HepG2 (cell line): ENCODE measurements around the gene LANCL3. TPM values are rescaled to one million over a fixed set of nuclear protein-coding genes. Genes with fewer than 3 reads are reported as not detected.

Experiments used
- ATAC-seq: fragments of 200-7000 bp; cut with Tn5 transposase; 3 replicates; pipeline ENCODE4 v1.9.1; 2020; ENCODE audit warnings: mild to moderate bottlenecking, moderate library complexity
- BruUV-seq: library from RNA; stranded (reverse); fragments of 400-500 nt; replicated peaks from 2 replicates; lab custom pipeline; 2021; lab: Mats Ljungman, UMichigan
- CTCF ChIA-PET: fragments of 300-600 bp; formaldehyde crosslinking; extraction: SDS; loops from one replicate; lab custom pipeline; 2021; ENCODE audit warnings: low total read pairs, inconsistent platforms, low intra/inter-chr PET ratio; lab: Yijun Ruan, JAX
- POLR2A ChIA-PET: fragments of 350-600 bp; sonication (Branson Sonifier 250); formaldehyde crosslinking; loops from one replicate; lab custom pipeline; 2020; ENCODE audit warnings: antibody characterized with exemption, inconsistent platforms; lab: Yijun Ruan, JAX
- DNase-seq: peaks from one replicate; pipeline ENCODE4 v3.0.0-alpha.2; 2015; ENCODE audit warnings: low spot score
- FAIRE-seq: peaks from 3 replicates; lab custom pipeline; 2011; peaks lifted over from hg19 to GRCh38; lab: Jason Lieb, UNC
- H2AFZ ChIP-seq: one replicate; pipeline ENCODE4 v1.6.1; 2011; ENCODE audit warnings: low read length, inconsistent platforms
- H3K27ac ChIP-seq: fragments of 300-600 bp; 3 replicates; pipeline ENCODE4 v1.8.0; 2011; ENCODE audit warnings: mixed run types, mild to moderate bottlenecking, mixed read lengths, low read length, inconsistent platforms; ENCODE audit not compliant: insufficient read depth; ENCODE audit errors: extremely low read length
- H3K27me3 ChIP-seq, 2 experiments: fragments of 200-600 bp in 1 of 2; 2 replicates in 1 of 2; 3 replicates in 1 of 2; pipeline versions ENCODE4 v1.6.0 to v1.8.0; 2011; ENCODE audit warnings: low read length in 2 of 2, mild to moderate bottlenecking in 2 of 2, moderate library complexity in 2 of 2, inconsistent platforms in 1 of 2; ENCODE audit not compliant: insufficient read depth in 2 of 2, control insufficient read depth in 1 of 2
- H3K36me3 ChIP-seq, 2 experiments: fragments of 200-600 bp in 1 of 2; replicated peaks in 1 of 2; 2 replicates in 1 of 2; 3 replicates in 1 of 2; pipeline versions ENCODE4 v1.5.1 to v1.8.0; 2011; ENCODE audit warnings: low read length in 2 of 2, inconsistent platforms in 1 of 2; ENCODE audit not compliant: insufficient read depth in 2 of 2, control insufficient read depth in 1 of 2
- H3K4me1 ChIP-seq: 2 replicates; pipeline ENCODE4 v1.5.1; 2012; ENCODE audit warnings: low read length, inconsistent platforms; ENCODE audit not compliant: insufficient read depth
- H3K4me2 ChIP-seq: 2 replicates; pipeline ENCODE4 v1.6.0; 2011; ENCODE audit warnings: low read depth, low read length, inconsistent platforms
- H3K4me3 ChIP-seq, 3 experiments: fragments of 200-600 bp in 1 of 3; sonication (generic), shearing (Covaris generic) in 1 of 3; replicated peaks in 1 of 3; 2 replicates each; pipeline ENCODE4 v1.5.1; 2011 to 2016; ENCODE audit warnings: low read length in 3 of 3, inconsistent platforms in 2 of 3, low read depth in 2 of 3, mild to moderate bottlenecking in 2 of 3, control low read depth in 1 of 3, mixed read lengths in 1 of 3; ENCODE audit not compliant: insufficient read depth in 1 of 3
- H3K79me2 ChIP-seq: one replicate; pipeline ENCODE4 v1.6.1; 2011; ENCODE audit warnings: low read length, inconsistent platforms; ENCODE audit not compliant: insufficient read depth
- H3K9ac ChIP-seq: 2 replicates; pipeline ENCODE4 v1.6.0; 2011; ENCODE audit warnings: mild to moderate bottlenecking, low read depth, low read length, inconsistent platforms; ENCODE audit not compliant: insufficient read depth
- H3K9me3 ChIP-seq: 2 replicates; pipeline ENCODE4 v1.5.1; 2012; ENCODE audit warnings: mild to moderate bottlenecking, low read length
- H4K20me1 ChIP-seq: 2 replicates; pipeline ENCODE4 v1.6.0; 2011; ENCODE audit warnings: inconsistent platforms, mild to moderate bottlenecking, low read length, moderate library complexity; ENCODE audit not compliant: insufficient read depth
- CBX1 ChIP-seq: IDR thresholded peaks from one replicate; pipeline ENCODE4 v1.6.1; 2016; ENCODE audit warnings: antibody characterized with exemption, low read depth
- CBX5 ChIP-seq: sonication (generic); formaldehyde crosslinking; IDR thresholded peaks from 2 replicates; pipeline ENCODE4 v1.4.0; 2020; ENCODE audit warnings: missing genetic modification reagents, borderline replicate concordance
- ESRRA ChIP-seq: sonication (generic); formaldehyde crosslinking; IDR thresholded peaks from 2 replicates; pipeline ENCODE4 v1.5.1; 2020; ENCODE audit warnings: mild to moderate bottlenecking, low read depth, missing genetic modification reagents
- FLYWCH1 ChIP-seq: sonication (generic); formaldehyde crosslinking; IDR thresholded peaks from 2 replicates; pipeline ENCODE4 v1.8.1; 2023; ENCODE audit warnings: mild to moderate bottlenecking, missing genetic modification reagents
- IRF2 ChIP-seq: IDR thresholded peaks from 2 replicates; pipeline ENCODE4 v1.6.1; 2018; ENCODE audit warnings: missing genetic modification reagents, missing compliant biosample characterization
- NR3C1 ChIP-seq: sonication (generic); formaldehyde crosslinking; IDR thresholded peaks from 2 replicates; pipeline ENCODE4 v1.4.0; 2020; ENCODE audit warnings: missing genetic modification reagents
- PPARG ChIP-seq: conservative IDR thresholded peaks from 2 replicates; pipeline ENCODE4 v1.6.1; 2016; ENCODE audit warnings: missing biosample characterization, missing genetic modification reagents
- ZNF709 ChIP-seq: sonication (generic); formaldehyde crosslinking; IDR thresholded peaks from 2 replicates; pipeline ENCODE4 v1.5.0; 2020; ENCODE audit warnings: mild to moderate bottlenecking, missing genetic modification reagents
- WGBS: methylation state at CpG from one replicate; pipeline ENCODE4 v1.1.6; 2017; ENCODE audit warnings: low lambda C conversion rate; 5-methylcytosine and 5-hydroxymethylcytosine counted together
- in situ Hi-C: cut with HindIII; loops from 2 replicates; pipeline ENCODE4 v1.10.0; 2017; ENCODE audit warnings: low pct_unique_long_range_greater_than_20kb; ENCODE audit not compliant: extremely low pct_ligation_motif_present
- intact Hi-C: fragments of 100-400 bp; cut with micrococcal nuclease; formaldehyde crosslinking; loops from one replicate; pipeline ENCODE4 v1.10.0; 2022; ENCODE audit not compliant: unreplicated experiment
- polyA plus RNA-seq, 8 experiments: library from polyadenylated mRNA; depleted of rRNA in 3 of 8; stranded (reverse) in 7 of 8; unstranded in 1 of 8; fragments of >200 nt; fragmentation: Illumina TruSeq in 4 of 8; extraction: Trizol in 4 of 8; gene quantifications; 2 replicates each; pipeline versions ENCODE4 v1.2.1 to v1.2.3, GENCODE V29; 2011 to 2016; ENCODE audit warnings: low read depth in 4 of 8, missing spikeins in 1 of 8, mixed read lengths in 1 of 8; ENCODE audit not compliant: insufficient read depth in 1 of 8
- total RNA-seq, 5 experiments: library from RNA; depleted of rRNA; stranded (reverse); fragments of >200 nt; fragmentation: Illumina TruSeq; extraction: Trizol; gene quantifications; 2 replicates each; pipeline ENCODE4 v1.2.3, GENCODE V29; 2016; ENCODE audit warnings: low read depth in 1 of 5
- TF ChIP-seq, protein P1 (sequence below): IDR thresholded peaks from 2 replicates; pipeline ENCODE4 v1.6.1; 2016; ENCODE audit warnings: control low read depth
- TF ChIP-seq, protein P2 (sequence below): sonication (generic); formaldehyde crosslinking; IDR thresholded peaks from 2 replicates; pipeline ENCODE4 v1.8.1; 2023; ENCODE audit warnings: mild to moderate bottlenecking, missing genetic modification reagents
- TF ChIP-seq, protein P3 (sequence below): IDR thresholded peaks from 2 replicates; pipeline ENCODE4 v1.6.1; 2016; ENCODE audit warnings: low read depth
- TF ChIP-seq, protein P4 (sequence below): IDR thresholded peaks from 2 replicates; pipeline ENCODE4 v1.6.1; 2012; ENCODE audit warnings: low read length, improper control_type of control experiment

The LANCL3 gene
- total and polyA plus RNA-seq, 2 of the 13 experiments (the other 11 are each of a cell fraction or from before 2014, with no cell fraction given): not detected

GRCh38 chrX:37697169-37697760 lies 125.8 kb downstream of the LANCL3 start:
- ChIA-PET CTCF (no interaction called here), POLR2A (no interaction called here)
- Histone ChIP-seq H3K4me1 (no peaks in the 10 kb centered on the region), H3K27me3 (no peaks in the 10 kb centered on the region), H4K20me1 (no peaks in the 10 kb centered on the region), H3K79me2 (no peaks in the 10 kb centered on the region), H2AFZ (no peak overlapping the region), H3K4me3 (no peak overlapping the region), H3K36me3 (no peaks in the 10 kb centered on the region), H3K9ac (no peak overlapping the region), H3K9me3 (no peaks in the 10 kb centered on the region), H3K27ac (no peak overlapping the region), H3K4me2 (no peak overlapping the region)
- in situ Hi-C loops (no loop called here), intact Hi-C loops (no loop called here)
- no peak for FAIRE-seq
- WGBS: 0% methylated on average over 1 of the region's 1 CpG
- BruUV-seq: no TSS peak
- DNase-seq: no peak
- TF ChIP-seq, protein P1, sequence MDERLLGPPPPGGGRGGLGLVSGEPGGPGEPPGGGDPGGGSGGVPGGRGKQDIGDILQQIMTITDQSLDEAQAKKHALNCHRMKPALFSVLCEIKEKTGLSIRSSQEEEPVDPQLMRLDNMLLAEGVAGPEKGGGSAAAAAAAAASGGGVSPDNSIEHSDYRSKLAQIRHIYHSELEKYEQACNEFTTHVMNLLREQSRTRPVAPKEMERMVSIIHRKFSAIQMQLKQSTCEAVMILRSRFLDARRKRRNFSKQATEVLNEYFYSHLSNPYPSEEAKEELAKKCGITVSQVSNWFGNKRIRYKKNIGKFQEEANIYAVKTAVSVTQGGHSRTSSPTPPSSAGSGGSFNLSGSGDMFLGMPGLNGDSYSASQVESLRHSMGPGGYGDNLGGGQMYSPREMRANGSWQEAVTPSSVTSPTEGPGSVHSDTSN (CRISPR knock-in tag): no peak
- TF ChIP-seq, protein P2, sequence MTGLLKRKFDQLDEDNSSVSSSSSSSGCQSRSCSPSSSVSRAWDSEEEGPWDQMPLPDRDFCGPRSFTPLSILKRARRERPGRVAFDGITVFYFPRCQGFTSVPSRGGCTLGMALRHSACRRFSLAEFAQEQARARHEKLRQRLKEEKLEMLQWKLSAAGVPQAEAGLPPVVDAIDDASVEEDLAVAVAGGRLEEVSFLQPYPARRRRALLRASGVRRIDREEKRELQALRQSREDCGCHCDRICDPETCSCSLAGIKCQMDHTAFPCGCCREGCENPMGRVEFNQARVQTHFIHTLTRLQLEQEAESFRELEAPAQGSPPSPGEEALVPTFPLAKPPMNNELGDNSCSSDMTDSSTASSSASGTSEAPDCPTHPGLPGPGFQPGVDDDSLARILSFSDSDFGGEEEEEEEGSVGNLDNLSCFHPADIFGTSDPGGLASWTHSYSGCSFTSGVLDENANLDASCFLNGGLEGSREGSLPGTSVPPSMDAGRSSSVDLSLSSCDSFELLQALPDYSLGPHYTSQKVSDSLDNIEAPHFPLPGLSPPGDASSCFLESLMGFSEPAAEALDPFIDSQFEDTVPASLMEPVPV (CRISPR knock-in tag): no peak
- TF ChIP-seq NR3C1 (CRISPR knock-in tag) (no peak), ZNF709 (CRISPR knock-in tag) (no peak), PPARG (CRISPR knock-in tag) (no peak), ESRRA (no peak), CBX1 (no peak), CBX5 (CRISPR knock-in tag) (no peak), FLYWCH1 (no peak), IRF2 (CRISPR knock-in tag) (no peak)
- TF ChIP-seq, protein P3, sequence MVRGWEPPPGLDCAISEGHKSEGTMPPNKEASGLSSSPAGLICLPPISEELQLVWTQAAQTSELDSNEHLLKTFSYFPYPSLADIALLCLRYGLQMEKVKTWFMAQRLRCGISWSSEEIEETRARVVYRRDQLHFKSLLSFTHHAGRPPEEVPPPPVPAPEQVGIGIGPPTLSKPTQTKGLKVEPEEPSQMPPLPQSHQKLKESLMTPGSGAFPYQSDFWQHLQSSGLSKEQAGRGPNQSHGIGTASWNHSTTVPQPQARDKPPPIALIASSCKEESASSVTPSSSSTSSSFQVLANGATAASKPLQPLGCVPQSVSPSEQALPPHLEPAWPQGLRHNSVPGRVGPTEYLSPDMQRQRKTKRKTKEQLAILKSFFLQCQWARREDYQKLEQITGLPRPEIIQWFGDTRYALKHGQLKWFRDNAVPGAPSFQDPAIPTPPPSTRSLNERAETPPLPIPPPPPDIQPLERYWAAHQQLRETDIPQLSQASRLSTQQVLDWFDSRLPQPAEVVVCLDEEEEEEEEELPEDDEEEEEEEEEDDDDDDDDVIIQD (CRISPR knock-in tag): no peak
- TF ChIP-seq, protein P4, sequence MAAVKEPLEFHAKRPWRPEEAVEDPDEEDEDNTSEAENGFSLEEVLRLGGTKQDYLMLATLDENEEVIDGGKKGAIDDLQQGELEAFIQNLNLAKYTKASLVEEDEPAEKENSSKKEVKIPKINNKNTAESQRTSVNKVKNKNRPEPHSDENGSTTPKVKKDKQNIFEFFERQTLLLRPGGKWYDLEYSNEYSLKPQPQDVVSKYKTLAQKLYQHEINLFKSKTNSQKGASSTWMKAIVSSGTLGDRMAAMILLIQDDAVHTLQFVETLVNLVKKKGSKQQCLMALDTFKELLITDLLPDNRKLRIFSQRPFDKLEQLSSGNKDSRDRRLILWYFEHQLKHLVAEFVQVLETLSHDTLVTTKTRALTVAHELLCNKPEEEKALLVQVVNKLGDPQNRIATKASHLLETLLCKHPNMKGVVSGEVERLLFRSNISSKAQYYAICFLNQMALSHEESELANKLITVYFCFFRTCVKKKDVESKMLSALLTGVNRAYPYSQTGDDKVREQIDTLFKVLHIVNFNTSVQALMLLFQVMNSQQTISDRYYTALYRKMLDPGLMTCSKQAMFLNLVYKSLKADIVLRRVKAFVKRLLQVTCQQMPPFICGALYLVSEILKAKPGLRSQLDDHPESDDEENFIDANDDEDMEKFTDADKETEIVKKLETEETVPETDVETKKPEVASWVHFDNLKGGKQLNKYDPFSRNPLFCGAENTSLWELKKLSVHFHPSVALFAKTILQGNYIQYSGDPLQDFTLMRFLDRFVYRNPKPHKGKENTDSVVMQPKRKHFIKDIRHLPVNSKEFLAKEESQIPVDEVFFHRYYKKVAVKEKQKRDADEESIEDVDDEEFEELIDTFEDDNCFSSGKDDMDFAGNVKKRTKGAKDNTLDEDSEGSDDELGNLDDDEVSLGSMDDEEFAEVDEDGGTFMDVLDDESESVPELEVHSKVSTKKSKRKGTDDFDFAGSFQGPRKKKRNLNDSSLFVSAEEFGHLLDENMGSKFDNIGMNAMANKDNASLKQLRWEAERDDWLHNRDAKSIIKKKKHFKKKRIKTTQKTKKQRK: no peak
- ATAC-seq: no peak
